Panc1 (cell line): ENCODE measurements around the gene CERT1. TPM values are rescaled to one million over a fixed set of nuclear protein-coding genes. Genes with fewer than 3 reads are reported as not detected.

Experiments used
- ATAC-seq: fragments of 200-7000 bp; cut with Tn5 transposase; 2 replicates; pipeline ENCODE4 v1.9.1; 2020; ENCODE audit warnings: mild to moderate bottlenecking, moderate library complexity
- BruUV-seq: library from RNA; stranded (reverse); fragments of 400-500 nt; replicated peaks from 2 replicates; lab custom pipeline; 2021; lab: Mats Ljungman, UMichigan
- CTCF ChIA-PET: fragments of 300-600 bp; sonication (Branson Sonifier 250); formaldehyde crosslinking; loops from one replicate; lab custom pipeline; 2022; ENCODE audit warnings: antibody characterized with exemption; lab: Charles Lee
- POLR2A ChIA-PET: fragments of 300-600 bp; sonication (Branson Sonifier 250); formaldehyde crosslinking; loops from one replicate; lab custom pipeline; 2022; ENCODE audit warnings: antibody characterized with exemption; lab: Charles Lee
- DNase-seq: peaks from one replicate; pipeline ENCODE4 v3.0.0-alpha.2; 2010; ENCODE audit warnings: low read depth, low spot score
- H3K27ac ChIP-seq: 2 replicates; pipeline ENCODE4 v1.5.1; 2011; ENCODE audit warnings: mild to moderate bottlenecking, low read length, inconsistent platforms
- H3K27me3 ChIP-seq: fragments of 200-500 bp; sonication (Bioruptor generic); 2 replicates; pipeline ENCODE4 v1.6.0; 2014; ENCODE audit warnings: low read length, inconsistent platforms; ENCODE audit not compliant: control insufficient read depth, insufficient read depth
- H3K36me3 ChIP-seq: fragments of 200-500 bp; sonication (Bioruptor generic); 2 replicates; pipeline ENCODE4 v1.5.1; 2014; ENCODE audit warnings: inconsistent platforms, mild to moderate bottlenecking, low read length, moderate library complexity; ENCODE audit not compliant: control insufficient read depth, insufficient read depth
- H3K4me1 ChIP-seq: 2 replicates; pipeline ENCODE4 v1.5.1; 2011; ENCODE audit warnings: inconsistent platforms, mild to moderate bottlenecking, low read length, moderate library complexity; ENCODE audit not compliant: control insufficient read depth, insufficient read depth
- H3K4me3 ChIP-seq, 2 experiments: 2 replicates each; pipeline ENCODE4 v1.5.1; 2011 to 2012; ENCODE audit warnings: low read depth in 2 of 2, low read length in 2 of 2, mild to moderate bottlenecking in 2 of 2, inconsistent platforms in 1 of 2, moderate library complexity in 1 of 2
- H3K9me3 ChIP-seq: fragments of 200-500 bp; sonication (Bioruptor generic); 2 replicates; pipeline ENCODE4 v1.5.1; 2014; ENCODE audit warnings: low read depth, mild to moderate bottlenecking, inconsistent platforms, low read length, moderate library complexity; ENCODE audit not compliant: control insufficient read depth, insufficient read depth
- CTCF ChIP-seq: fragments of 450-650 bp; IDR thresholded peaks from 2 replicates; pipeline ENCODE4 v1.5.1; 2017; ENCODE audit warnings: mild to moderate bottlenecking
- POLR2AphosphoS5 ChIP-seq: IDR thresholded peaks from 2 replicates; pipeline ENCODE4 v1.6.1; 2012; ENCODE audit warnings: mild to moderate bottlenecking, low read depth, low read length, moderate library complexity
- REST ChIP-seq, 2 experiments: IDR thresholded peaks; 2 replicates each; pipeline ENCODE4 v1.6.1; 2011 to 2012; ENCODE audit warnings: low read depth in 2 of 2, control low read depth in 1 of 2, low read length in 1 of 2, mild to moderate bottlenecking in 1 of 2, moderate library complexity in 1 of 2; ENCODE audit not compliant: insufficient read depth in 1 of 2
- SIN3A ChIP-seq: IDR thresholded peaks from 2 replicates; pipeline ENCODE4 v1.6.1; 2012; ENCODE audit warnings: low read depth, mild to moderate bottlenecking, low read length, moderate library complexity, borderline replicate concordance; ENCODE audit not compliant: insufficient read depth
- TCF7L2 ChIP-seq: IDR thresholded peaks from 2 replicates; pipeline ENCODE4 v1.6.1; 2011; ENCODE audit warnings: mild to moderate bottlenecking, low read depth, low read length, inconsistent platforms
- in situ Hi-C: cut with HindIII; loops from 2 replicates; pipeline ENCODE4 v1.10.0; 2016; ENCODE audit warnings: low sequenced_read_pairs, low pct_unique_long_range_greater_than_20kb
- intact Hi-C: fragments of 100-400 bp; cut with micrococcal nuclease; formaldehyde crosslinking; loops from one replicate; pipeline ENCODE4 v1.10.0; 2022; ENCODE audit not compliant: unreplicated experiment
- total RNA-seq: library from RNA; stranded (reverse); gene quantifications from one replicate; pipeline ENCODE4 v1.2.1, GENCODE V29; 2021; ENCODE audit not compliant: unreplicated experiment

The CERT1 gene
- total RNA-seq, 1 experiment from 2014 or later = 26.7 TPM

GRCh38 chr5:75381456-75381855 lies 130.0 kb downstream of the CERT1 start:
- CTCF ChIA-PET = no interaction called here

GRCh38 chr5:75380099-75380498 lies 131.3 kb downstream of the CERT1 start:
- no peak for ATAC-seq
- no TSS peak for BruUV-seq
- intact Hi-C loops (no loop called here), in situ Hi-C loops (no loop called here)
- ChIA-PET POLR2A (no interaction called here), CTCF (no interaction called here)
- Histone ChIP-seq H3K27ac (no peak overlapping the region), H3K36me3 (peaks cover 6% of the 10 kb centered on the region; the same call in 1 of the 2 replicates), H3K4me3 (no peak overlapping the region), H3K4me1 (no peaks in the 10 kb centered on the region), H3K9me3 (no peaks in the 10 kb centered on the region), H3K27me3 (no peaks in the 10 kb centered on the region)
- TF ChIP-seq REST (IDR thresholded peaks at IDR 0.05; ENCODE audit: insufficient read depth in 1 of 2, low read depth in 2 of 2, low read length in 1 of 2) (no peak), CTCF (no peak), TCF7L2 (no peak), POLR2AphosphoS5 (no peak), SIN3A (no peak)
- DNase-seq = no peak

More at GRCh38 chr5:75381456-75381855, 130.0 kb downstream of the CERT1 start:
- Histone ChIP-seq H3K4me3 (no peak overlapping the region), H3K27me3 (no peaks in the 10 kb centered on the region), H3K27ac (no peak overlapping the region), H3K4me1 (no peaks in the 10 kb centered on the region), H3K9me3 (no peaks in the 10 kb centered on the region), H3K36me3 (peaks cover 10% of the 10 kb centered on the region; the same call in 1 of the 2 replicates)
- DNase-seq (no peak), ATAC-seq (no peak)
- TF ChIP-seq TCF7L2 = no peak
- no peak for TF ChIP-seq CTCF
- no peak for TF ChIP-seq SIN3A
- TF ChIP-seq POLR2AphosphoS5 = no peak
- no peak for TF ChIP-seq REST (IDR thresholded peaks at IDR 0.05; ENCODE audit: insufficient read depth in 1 of 2, low read depth in 2 of 2, low read length in 1 of 2)
- in situ Hi-C loops (no loop called here), intact Hi-C loops (no loop called here)
- no TSS peak for BruUV-seq
- POLR2A ChIA-PET = no interaction called here
